ENCODE results near the gene USP31. TPM values are rescaled to one million over a fixed set of nuclear protein-coding genes. Genes with fewer than 3 reads are reported as not detected.

Gene USP31
- total and polyA plus RNA-seq, 2 donors (not counting 1 experiment from before 2014, with no cell fraction given): 1.6 to 6.7 TPM

- no peak overlapping the region for H3K9ac ChIP-seq (ENCODE audit: low read length)
- no peak for ATAC-seq (ENCODE audit: low read depth)
- no peaks in the 10 kb centered on the region for H3K9me3 Mint-ChIP-seq (ENCODE audit: insufficient read depth)
- no peaks in the 10 kb centered on the region for H3K27me3 ChIP-seq (replicated peaks in 1 of 4; ENCODE audit: control extremely low read depth in 1 of 4, control insufficient read depth in 3 of 4, insufficient read depth in 4 of 4, low read length in 3 of 4)
- no peak overlapping the region for H2AFZ ChIP-seq (ENCODE audit: insufficient read depth, low read depth, low read length, poor library complexity, severe bottlenecking)
- no peak overlapping the region for H3K27ac Mint-ChIP-seq
- H3K4me1 Mint-ChIP-seq: no peaks in the 10 kb centered on the region
- WGBS (ENCODE audit: insufficient coverage): 83% methylated on average over 1 of the region's 2 CpGs
- no peaks in the 10 kb centered on the region for H3K4me1 ChIP-seq (ENCODE audit: control insufficient read depth in 2 of 2, insufficient read depth in 2 of 2, low read length in 2 of 2)
- no peaks in the 10 kb centered on the region for H3K27me3 Mint-ChIP-seq
- no peak overlapping the region for H3K4me3 ChIP-seq (ENCODE audit: control extremely low read depth in 1 of 5, extremely low read depth in 1 of 5, insufficient read depth in 1 of 5, low read depth in 2 of 5, low read length in 4 of 5)
- no peaks in the 10 kb centered on the region for H4K20me1 ChIP-seq (ENCODE audit: control insufficient read depth, insufficient read depth, low read length, poor library complexity, severe bottlenecking)
- no peak overlapping the region for H3K4me3 Mint-ChIP-seq
- DNase-seq: no peak
- H3K9me3 ChIP-seq (ENCODE audit: control extremely low read depth in 1 of 3, control insufficient read depth in 2 of 3, insufficient read depth in 1 of 3, low read length in 2 of 3): no peaks in the 10 kb centered on the region
- no peak overlapping the region for H3K27ac ChIP-seq (ENCODE audit: low read length in 2 of 2)
- ChIA-PET CTCF (no interaction called here), POLR2A (no interaction called here)
- H3K36me3 ChIP-seq (replicated peaks in 1 of 2; ENCODE audit: control extremely low read depth in 1 of 2, control insufficient read depth in 1 of 2, extremely low read depth in 1 of 2, insufficient read depth in 2 of 2, low read length in 1 of 2): no peaks in the 10 kb centered on the region
- no peak overlapping the region for H3K4me2 ChIP-seq (replicated peaks; ENCODE audit: low read depth, low read length, poor library complexity, severe bottlenecking)
- intact Hi-C loops (cut with micrococcal nuclease): no loop called here
- TF ChIP-seq, protein P1, sequence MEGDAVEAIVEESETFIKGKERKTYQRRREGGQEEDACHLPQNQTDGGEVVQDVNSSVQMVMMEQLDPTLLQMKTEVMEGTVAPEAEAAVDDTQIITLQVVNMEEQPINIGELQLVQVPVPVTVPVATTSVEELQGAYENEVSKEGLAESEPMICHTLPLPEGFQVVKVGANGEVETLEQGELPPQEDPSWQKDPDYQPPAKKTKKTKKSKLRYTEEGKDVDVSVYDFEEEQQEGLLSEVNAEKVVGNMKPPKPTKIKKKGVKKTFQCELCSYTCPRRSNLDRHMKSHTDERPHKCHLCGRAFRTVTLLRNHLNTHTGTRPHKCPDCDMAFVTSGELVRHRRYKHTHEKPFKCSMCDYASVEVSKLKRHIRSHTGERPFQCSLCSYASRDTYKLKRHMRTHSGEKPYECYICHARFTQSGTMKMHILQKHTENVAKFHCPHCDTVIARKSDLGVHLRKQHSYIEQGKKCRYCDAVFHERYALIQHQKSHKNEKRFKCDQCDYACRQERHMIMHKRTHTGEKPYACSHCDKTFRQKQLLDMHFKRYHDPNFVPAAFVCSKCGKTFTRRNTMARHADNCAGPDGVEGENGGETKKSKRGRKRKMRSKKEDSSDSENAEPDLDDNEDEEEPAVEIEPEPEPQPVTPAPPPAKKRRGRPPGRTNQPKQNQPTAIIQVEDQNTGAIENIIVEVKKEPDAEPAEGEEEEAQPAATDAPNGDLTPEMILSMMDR (IDR thresholded peaks at IDR 0.05): no peak
- no peak for TF ChIP-seq EZH2 (IDR thresholded peaks at IDR 0.05; ENCODE audit: borderline replicate concordance, insufficient read depth, low read depth, low read length, poor library complexity, severe bottlenecking)
- no peaks in the 10 kb centered on the region for H3K79me2 ChIP-seq (ENCODE audit: control insufficient read depth, insufficient read depth, low read length)
Measured at GRCh38 chr16:23125277-23125676, 24.0 kb downstream of the USP31 start.

DNA sequence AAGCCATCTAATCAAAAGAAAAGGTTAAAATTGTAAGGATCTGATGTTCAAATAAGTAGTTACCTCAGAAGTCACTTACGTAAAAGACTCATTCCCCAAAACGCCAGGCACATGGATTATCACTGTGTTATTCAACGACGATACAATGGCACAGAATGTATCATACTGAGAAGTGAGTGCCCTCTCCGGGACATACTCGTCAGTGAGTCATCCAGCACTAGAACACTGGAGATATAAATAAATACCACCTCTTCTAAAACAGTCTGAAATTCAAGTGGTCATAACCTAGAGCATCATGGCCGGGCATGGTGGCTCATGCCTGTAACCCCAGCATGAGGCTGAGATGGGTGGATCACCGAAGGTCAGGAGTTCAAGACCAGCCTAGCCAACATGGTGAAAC, 24.9 kb downstream of the USP31 start:
- POLR2A ChIA-PET: no interaction called here
- DNase-seq (no peak), ATAC-seq (ENCODE audit: low read depth) (no peak)
- Histone ChIP-seq H3K27ac (ENCODE audit: low read length in 2 of 2) (no peak overlapping the region), H2AFZ (ENCODE audit: insufficient read depth, low read depth, low read length, poor library complexity, severe bottlenecking) (no peak overlapping the region), H3K9ac (ENCODE audit: low read length) (no peak overlapping the region), H3K4me3 (ENCODE audit: control extremely low read depth in 1 of 5, extremely low read depth in 1 of 5, insufficient read depth in 1 of 5, low read depth in 2 of 5, low read length in 4 of 5) (no peak overlapping the region), H3K9me3 (ENCODE audit: control extremely low read depth in 1 of 3, control insufficient read depth in 2 of 3, insufficient read depth in 1 of 3, low read length in 2 of 3) (no peaks in the 10 kb centered on the region), H3K27me3 (replicated peaks in 1 of 4; ENCODE audit: control extremely low read depth in 1 of 4, control insufficient read depth in 3 of 4, insufficient read depth in 4 of 4, low read length in 3 of 4) (no peaks in the 10 kb centered on the region), H4K20me1 (ENCODE audit: control insufficient read depth, insufficient read depth, low read length, poor library complexity, severe bottlenecking) (no peaks in the 10 kb centered on the region), H3K4me2 (replicated peaks; ENCODE audit: low read depth, low read length, poor library complexity, severe bottlenecking) (no peak overlapping the region), H3K36me3 (replicated peaks in 1 of 2; ENCODE audit: control extremely low read depth in 1 of 2, control insufficient read depth in 1 of 2, extremely low read depth in 1 of 2, insufficient read depth in 2 of 2, low read length in 1 of 2) (no peaks in the 10 kb centered on the region), H3K4me1 (ENCODE audit: control insufficient read depth in 2 of 2, insufficient read depth in 2 of 2, low read length in 2 of 2) (no peaks in the 10 kb centered on the region), H3K79me2 (ENCODE audit: control insufficient read depth, insufficient read depth, low read length) (no peaks in the 10 kb centered on the region)
- no peaks in the 10 kb centered on the region for H3K27me3 Mint-ChIP-seq
- H3K9me3 Mint-ChIP-seq (ENCODE audit: insufficient read depth): no peaks in the 10 kb centered on the region
- TF ChIP-seq, protein P1 (IDR thresholded peaks at IDR 0.05): no peak
- no peak for TF ChIP-seq EZH2 (IDR thresholded peaks at IDR 0.05; ENCODE audit: borderline replicate concordance, insufficient read depth, low read depth, low read length, poor library complexity, severe bottlenecking)
- H3K27ac Mint-ChIP-seq: no peak overlapping the region
- intact Hi-C loops (cut with micrococcal nuclease): no loop called here
- 92% methylated on average over 6 of the region's 8 CpGs for whole genome bisulfite sequencing (ENCODE audit: insufficient coverage)
- CTCF ChIA-PET: no interaction called here
- H3K4me3 Mint-ChIP-seq: no peak overlapping the region
- no peaks in the 10 kb centered on the region for H3K4me1 Mint-ChIP-seq

All from B cell (primary cell).